Measurements from ENCODE around the gene CSDE1.
A peak's percentile ranks its signal among the peaks of the same experiment; 100 is the strongest.

DNA sequence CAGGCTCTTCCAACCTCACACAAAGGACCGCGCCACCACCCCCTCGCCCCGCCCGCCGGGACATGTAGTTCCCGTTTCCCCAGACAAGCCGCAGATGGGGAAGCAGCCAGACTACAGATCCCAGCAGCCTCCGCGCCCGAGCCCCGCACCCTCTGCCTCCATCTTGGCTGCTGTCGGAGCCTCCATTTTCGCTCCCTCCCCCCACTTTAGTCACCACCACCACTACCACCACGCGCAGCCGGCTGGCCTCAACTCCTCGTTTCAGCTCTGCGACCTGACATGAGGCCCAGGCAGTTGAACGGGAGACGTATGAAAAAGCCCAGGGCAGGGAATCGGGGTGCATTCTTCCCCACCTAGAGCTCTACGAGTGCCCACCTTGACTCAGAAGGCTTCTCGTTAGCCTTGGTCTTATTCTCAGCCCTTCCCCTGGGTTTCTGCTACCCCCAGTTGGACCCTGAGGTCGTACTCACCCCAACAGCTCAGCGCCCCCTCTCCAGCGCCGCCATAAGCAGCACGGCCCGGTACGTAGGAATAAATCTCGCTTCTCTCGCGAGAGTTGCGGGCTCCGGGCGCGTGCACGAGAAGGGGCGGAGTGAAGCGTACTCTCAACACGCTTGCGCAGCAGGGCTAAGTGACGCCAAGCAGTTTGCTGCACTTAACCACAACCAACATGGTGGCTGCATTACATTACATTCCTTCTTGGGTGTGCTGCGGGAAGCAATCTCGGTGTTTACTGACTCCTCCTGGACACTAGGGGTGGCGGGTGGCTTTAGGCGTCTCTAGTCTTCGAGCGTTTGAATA, at the start of gene CSDE1:
- TF ChIP-seq, protein P1, sequence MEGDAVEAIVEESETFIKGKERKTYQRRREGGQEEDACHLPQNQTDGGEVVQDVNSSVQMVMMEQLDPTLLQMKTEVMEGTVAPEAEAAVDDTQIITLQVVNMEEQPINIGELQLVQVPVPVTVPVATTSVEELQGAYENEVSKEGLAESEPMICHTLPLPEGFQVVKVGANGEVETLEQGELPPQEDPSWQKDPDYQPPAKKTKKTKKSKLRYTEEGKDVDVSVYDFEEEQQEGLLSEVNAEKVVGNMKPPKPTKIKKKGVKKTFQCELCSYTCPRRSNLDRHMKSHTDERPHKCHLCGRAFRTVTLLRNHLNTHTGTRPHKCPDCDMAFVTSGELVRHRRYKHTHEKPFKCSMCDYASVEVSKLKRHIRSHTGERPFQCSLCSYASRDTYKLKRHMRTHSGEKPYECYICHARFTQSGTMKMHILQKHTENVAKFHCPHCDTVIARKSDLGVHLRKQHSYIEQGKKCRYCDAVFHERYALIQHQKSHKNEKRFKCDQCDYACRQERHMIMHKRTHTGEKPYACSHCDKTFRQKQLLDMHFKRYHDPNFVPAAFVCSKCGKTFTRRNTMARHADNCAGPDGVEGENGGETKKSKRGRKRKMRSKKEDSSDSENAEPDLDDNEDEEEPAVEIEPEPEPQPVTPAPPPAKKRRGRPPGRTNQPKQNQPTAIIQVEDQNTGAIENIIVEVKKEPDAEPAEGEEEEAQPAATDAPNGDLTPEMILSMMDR (IDR thresholded peaks at IDR 0.05; ENCODE audit: extremely low read depth in 1 of 2, insufficient read depth in 1 of 2, low read depth in 1 of 2, low read length in 2 of 2), result peak; percentile 31 to 36
- no peak for TF ChIP-seq EZH2 (IDR thresholded peaks at IDR 0.05; ENCODE audit: borderline replicate concordance, low read depth, low read length, severe bottlenecking)

Measured in endothelial cell of umbilical vein (primary cell).